Mesendoderm (in vitro differentiated cells): ENCODE measurements around the gene GPHA2. TPM values are rescaled to one million over a fixed set of nuclear protein-coding genes. Genes with fewer than 3 reads are reported as not detected.

ENCODE experiments used
- small RNA-seq: library from polyadenylated mRNA; stranded (forward); fragments of <200 nt; extraction: miRNeasy Mini kit (QIAGEN cat#:217004); gene quantifications from one replicate; pipeline ENCODE3, GENCODE V24; 2013; ENCODE audit not compliant: insufficient read depth

The GPHA2 gene

Small RNAs within 50 kb of the gene (small RNA-seq; reads per million reads assigned to genes)
- gene MIR6749 (not detected), gene MIR6750 (not detected)
